Thyroid gland (tissue), 4 donors: ENCODE results near the gene CHST12. TPM values are rescaled to one million over a fixed set of nuclear protein-coding genes. Genes with fewer than 3 reads are reported as not detected.

Experiments
- DNase-seq, 2 donors: peaks; one replicate each; pipeline ENCODE4 v3.0.0-alpha.2; 2019
- H3K27ac ChIP-seq, 3 donors: fragments of 200-600 bp; sonication (generic); 1 replicate in 2 of 3; 2 replicates in 1 of 3; pipeline ENCODE4 v1.5.1; 2016 to 2019; ENCODE audit warnings: mild to moderate bottlenecking in 1 of 3, moderate library complexity in 1 of 3
- H3K27me3 ChIP-seq: fragments of 200-600 bp; sonication (generic); one replicate; pipeline ENCODE4 v1.5.1; 2019
- H3K36me3 ChIP-seq, 2 donors: fragments of 200-600 bp; sonication (generic); one replicate each; pipeline ENCODE4 v1.5.1; 2016 to 2019
- H3K4me1 ChIP-seq, 2 donors: fragments of 200-600 bp; sonication (generic); one replicate each; pipeline ENCODE4 v1.5.1; 2017 to 2019
- H3K4me3 ChIP-seq, 3 donors: fragments of 200-600 bp; sonication (generic); replicated peaks in 1 of 3; 1 replicate in 2 of 3; 2 replicates in 1 of 3; pipeline ENCODE4 v1.5.1; 2016; ENCODE audit warnings: mild to moderate bottlenecking in 1 of 3
- H3K9me3 ChIP-seq: fragments of 200-600 bp; sonication (generic); one replicate; pipeline ENCODE4 v1.5.1; 2017
- POLR2A ChIP-seq, 2 donors: fragments of 450-650 bp; IDR thresholded peaks; one replicate each; pipeline ENCODE4 v1.6.1; 2017; ENCODE audit warnings: antibody characterized with exemption in 2 of 2, mild to moderate bottlenecking in 2 of 2, moderate library complexity in 1 of 2
- WGBS, 2 donors: methylation state at CpG; one replicate each; pipeline ENCODE4 v1.1.5; 2017; 5-methylcytosine and 5-hydroxymethylcytosine counted together
- intact Hi-C: fragments of 100-400 bp; cut with DNase I; formaldehyde crosslinking; loops from one replicate; pipeline ENCODE4 v1.15.1; 2023
- total RNA-seq, 4 donors: library from RNA; depleted of rRNA; stranded (reverse); fragments of >200 nt; gene quantifications; one replicate each; pipeline ENCODE4 v1.2.3, GENCODE V29; 2016
- TF ChIP-seq, protein P1 (sequence below), 6 experiments: fragments of 200-600 bp in 3 of 6; fragments of 450-650 bp in 3 of 6; sonication (generic) in 3 of 6; IDR thresholded peaks; one replicate each; pipeline ENCODE4 v1.5.1; 2016 to 2019; ENCODE audit warnings: antibody characterized with exemption in 6 of 6, mild to moderate bottlenecking in 2 of 6, inconsistent platforms in 1 of 6, moderate library complexity in 1 of 6

Gene CHST12
- total RNA-seq, 4 donors from 2014 or later: 15.3 to 24.2 (median 19.2) TPM

DNA sequence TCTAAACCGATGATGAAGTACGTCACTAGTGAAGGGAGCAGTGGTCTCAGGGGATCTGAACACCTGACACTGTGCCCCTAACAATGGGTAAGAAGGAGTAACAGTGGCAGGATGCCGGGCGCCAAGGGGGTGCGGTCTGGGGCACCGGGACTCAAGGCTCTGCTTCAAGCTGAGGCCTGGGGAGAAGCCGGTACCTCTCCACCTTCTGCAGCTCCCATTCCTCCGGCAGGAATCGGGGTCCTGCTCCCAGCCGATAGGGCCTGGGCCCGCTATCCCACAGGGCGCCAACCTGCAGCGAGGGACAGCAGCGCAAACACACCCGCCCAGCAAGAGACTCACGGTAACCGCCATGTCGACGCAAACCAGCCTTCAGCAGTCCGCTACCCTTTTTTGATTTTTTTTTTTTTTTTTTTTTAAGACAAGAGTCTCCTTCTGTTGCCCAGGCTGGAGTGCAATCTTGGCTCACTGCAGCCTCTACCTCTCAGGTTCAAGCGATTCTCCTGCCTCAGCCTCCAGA is 8.8 kb upstream of the CHST12 start:
- WGBS, 2 donors: 90 to 92% methylated on average over 20 to 21 of the region's 21 CpGs
- intact Hi-C loops: no loop called here
- Histone ChIP-seq H3K4me1 (peaks cover 2 to 5% of the 10 kb centered on the region in 2 donors), H3K36me3 (no peaks in the 10 kb centered on the region), H3K9me3 (no peaks in the 10 kb centered on the region), H3K27me3 (no peaks in the 10 kb centered on the region), H3K4me3 (no peak overlapping the region), H3K27ac (no peak overlapping the region)
- TF ChIP-seq, protein P1, sequence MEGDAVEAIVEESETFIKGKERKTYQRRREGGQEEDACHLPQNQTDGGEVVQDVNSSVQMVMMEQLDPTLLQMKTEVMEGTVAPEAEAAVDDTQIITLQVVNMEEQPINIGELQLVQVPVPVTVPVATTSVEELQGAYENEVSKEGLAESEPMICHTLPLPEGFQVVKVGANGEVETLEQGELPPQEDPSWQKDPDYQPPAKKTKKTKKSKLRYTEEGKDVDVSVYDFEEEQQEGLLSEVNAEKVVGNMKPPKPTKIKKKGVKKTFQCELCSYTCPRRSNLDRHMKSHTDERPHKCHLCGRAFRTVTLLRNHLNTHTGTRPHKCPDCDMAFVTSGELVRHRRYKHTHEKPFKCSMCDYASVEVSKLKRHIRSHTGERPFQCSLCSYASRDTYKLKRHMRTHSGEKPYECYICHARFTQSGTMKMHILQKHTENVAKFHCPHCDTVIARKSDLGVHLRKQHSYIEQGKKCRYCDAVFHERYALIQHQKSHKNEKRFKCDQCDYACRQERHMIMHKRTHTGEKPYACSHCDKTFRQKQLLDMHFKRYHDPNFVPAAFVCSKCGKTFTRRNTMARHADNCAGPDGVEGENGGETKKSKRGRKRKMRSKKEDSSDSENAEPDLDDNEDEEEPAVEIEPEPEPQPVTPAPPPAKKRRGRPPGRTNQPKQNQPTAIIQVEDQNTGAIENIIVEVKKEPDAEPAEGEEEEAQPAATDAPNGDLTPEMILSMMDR (IDR thresholded peaks at IDR 0.05): no peak
- TF ChIP-seq POLR2A (IDR thresholded peaks at IDR 0.05): no peak
- no peak for DNase-seq

DNA sequence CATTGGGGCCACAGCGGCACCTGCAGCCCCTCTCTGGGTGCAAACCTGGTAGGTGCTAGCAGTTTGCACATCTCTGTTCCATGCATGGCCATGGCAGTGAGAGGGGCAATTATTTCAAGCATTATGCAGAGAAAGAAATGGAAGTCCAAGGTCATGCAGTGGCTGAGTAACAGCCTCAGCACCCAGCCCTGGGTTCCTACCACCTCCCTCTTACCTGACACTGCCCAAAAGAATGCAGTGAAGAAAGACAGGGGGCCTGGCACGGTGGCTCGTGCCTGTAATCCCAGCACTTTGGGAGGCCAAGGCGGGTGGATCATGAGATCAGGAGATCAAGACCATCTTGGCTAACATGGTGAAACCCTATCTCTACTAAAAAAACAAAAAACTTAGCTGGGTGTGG is 4.9 kb upstream of the CHST12 start:
- no peaks in the 10 kb centered on the region for H3K36me3 ChIP-seq
- peaks cover 8 to 25% of the 10 kb centered on the region in 2 donors for H3K4me1 ChIP-seq
- intact Hi-C loops: no loop called here
- no peak for TF ChIP-seq POLR2A (IDR thresholded peaks at IDR 0.05)
- TF ChIP-seq, protein P1 (IDR thresholded peaks at IDR 0.05): no peak
- no peak overlapping the region for H3K27ac ChIP-seq
- no peak for DNase-seq
- H3K4me3 ChIP-seq: no peak overlapping the region
- 79 to 100% methylated on average over 4 of the region's 4 CpGs for WGBS, 2 donors
- no peaks in the 10 kb centered on the region for H3K27me3 ChIP-seq
- no peaks in the 10 kb centered on the region for H3K9me3 ChIP-seq

DNA sequence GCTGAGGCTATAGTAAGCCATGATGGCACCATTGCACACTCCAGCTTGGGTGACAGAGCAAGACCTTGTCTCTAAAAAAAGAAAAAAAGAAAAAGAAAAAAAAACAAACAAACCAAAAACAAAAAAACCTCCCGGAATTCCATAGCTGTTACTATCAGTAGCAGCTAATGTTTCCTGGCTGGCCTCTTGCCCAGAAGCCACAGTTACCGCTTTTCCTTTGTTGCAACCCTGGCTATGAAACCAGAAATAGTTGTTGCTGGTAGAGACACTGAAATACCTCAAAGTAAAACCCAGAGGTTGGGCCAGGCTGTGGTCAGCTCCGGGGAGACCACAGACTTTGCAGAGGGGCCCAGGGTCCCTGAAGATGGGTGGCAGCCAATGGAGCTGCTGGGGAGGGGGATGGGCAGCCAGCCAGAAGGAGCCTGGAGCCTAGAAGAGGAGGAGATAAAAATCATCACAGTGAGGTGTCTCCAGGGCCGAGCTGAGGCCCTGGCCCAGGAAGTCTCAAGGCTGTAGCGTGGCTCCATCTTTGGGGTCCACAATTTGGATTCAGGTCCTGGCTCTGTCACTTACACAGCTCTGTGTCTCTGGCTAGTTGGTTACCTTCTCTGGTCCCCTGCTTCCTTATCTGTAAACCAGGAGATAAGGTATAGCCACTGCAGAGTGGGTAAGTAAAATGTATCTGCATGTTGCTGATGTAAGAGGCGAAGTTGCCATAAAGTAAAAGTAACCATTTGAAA is 3.4 kb upstream of the CHST12 start:
- Histone ChIP-seq H3K4me1 (peaks cover 16 to 32% of the 10 kb centered on the region in 2 donors), H3K27me3 (no peaks in the 10 kb centered on the region), H3K36me3 (no peaks in the 10 kb centered on the region), H3K9me3 (no peaks in the 10 kb centered on the region), H3K4me3 (no peak overlapping the region), H3K27ac (peak overlapping the region; percentile 63 to 83 (median 74))
- DNase-seq: peak; percentile 84 to 89
- 23 to 24% methylated on average over 6 of the region's 6 CpGs for WGBS, 2 donors
- intact Hi-C loops: no loop called here
- no peak for TF ChIP-seq POLR2A (IDR thresholded peaks at IDR 0.05)
- TF ChIP-seq, protein P1 (IDR thresholded peaks at IDR 0.05): no peak

DNA sequence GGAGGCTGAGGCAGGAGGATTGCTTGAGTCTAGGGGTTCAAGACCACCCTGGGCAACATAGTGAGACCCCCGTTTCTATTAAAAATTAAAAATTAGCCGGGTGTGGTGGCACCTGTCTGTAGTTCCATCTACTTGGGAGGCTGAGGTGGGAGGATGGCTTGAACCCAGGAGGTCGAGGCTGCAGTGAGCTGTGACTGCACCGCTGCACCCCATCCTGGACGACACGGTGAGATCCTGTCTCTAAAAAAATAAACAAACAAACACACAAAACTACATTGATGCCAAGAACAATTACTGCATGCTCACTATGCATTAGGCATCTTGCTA is 761 bp upstream of the CHST12 start:
- peaks cover 19 to 44% of the 10 kb centered on the region in 2 donors for H3K4me1 ChIP-seq
- TF ChIP-seq POLR2A (IDR thresholded peaks at IDR 0.05): no peak
- TF ChIP-seq, protein P1 (IDR thresholded peaks at IDR 0.05): no peak
- peak overlapping the region in 1 of 3 donors; percentile 69 for H3K4me3 ChIP-seq
- intact Hi-C loops: no loop called here
- no peaks in the 10 kb centered on the region for H3K9me3 ChIP-seq
- WGBS, 2 donors: 57 to 67% methylated on average over 6 of the region's 6 CpGs
- H3K36me3 ChIP-seq: no peaks in the 10 kb centered on the region
- H3K27ac ChIP-seq: peak overlapping the region in 2 of 3 donors; percentile 44 to 55
- H3K27me3 ChIP-seq: no peaks in the 10 kb centered on the region
- no peak for DNase-seq
